Suprapubic skin (tissue), 4 donors: ENCODE results near the gene SULT1A1.

Experiments used
- EP300 ChIP-seq: sonication (generic); formaldehyde crosslinking; IDR thresholded peaks from one replicate; pipeline ENCODE4 v1.6.1; 2017; ENCODE audit warnings: antibody characterized with exemption
- POLR2A ChIP-seq, 2 donors: fragments of 450-650 bp; IDR thresholded peaks; one replicate each; pipeline ENCODE4 v1.6.1; 2017; ENCODE audit warnings: antibody characterized with exemption in 2 of 2, mild to moderate bottlenecking in 2 of 2, moderate library complexity in 2 of 2
- POLR2AphosphoS5 ChIP-seq, 3 donors: sonication (generic); formaldehyde crosslinking; IDR thresholded peaks; one replicate each; pipeline ENCODE4 v1.6.1; 2017; ENCODE audit warnings: antibody characterized with exemption in 3 of 3
- TF ChIP-seq, protein P1 (sequence below), 2 donors: fragments of 200-600 bp in 1 of 2; fragments of 450-650 bp in 1 of 2; sonication (generic) in 1 of 2; IDR thresholded peaks; one replicate each; pipeline ENCODE4 v1.5.1; 2016 to 2019; ENCODE audit warnings: antibody characterized with exemption in 2 of 2, mild to moderate bottlenecking in 1 of 2, moderate library complexity in 1 of 2

DNA sequence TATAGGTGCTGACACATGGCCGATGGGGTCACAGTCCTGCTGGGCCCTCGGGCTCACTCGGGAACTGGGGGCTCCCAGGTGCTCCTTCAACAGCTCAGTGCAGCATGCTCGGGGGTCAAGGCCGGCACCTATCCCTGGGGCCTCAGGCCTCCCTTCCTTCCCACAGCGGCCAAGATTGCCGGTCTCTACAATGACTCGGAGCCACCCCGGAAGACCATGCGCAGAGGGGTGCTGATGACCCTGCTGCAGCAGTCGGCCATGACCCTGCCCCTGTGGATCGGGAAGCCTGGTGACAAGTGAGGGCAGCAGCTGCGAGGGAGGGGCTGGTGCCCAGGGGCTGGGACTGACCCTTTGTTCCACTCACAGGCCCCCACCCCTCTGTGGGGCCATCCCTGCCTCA is 19.9 kb downstream of the SULT1A1 start:
- TF ChIP-seq, protein P1, sequence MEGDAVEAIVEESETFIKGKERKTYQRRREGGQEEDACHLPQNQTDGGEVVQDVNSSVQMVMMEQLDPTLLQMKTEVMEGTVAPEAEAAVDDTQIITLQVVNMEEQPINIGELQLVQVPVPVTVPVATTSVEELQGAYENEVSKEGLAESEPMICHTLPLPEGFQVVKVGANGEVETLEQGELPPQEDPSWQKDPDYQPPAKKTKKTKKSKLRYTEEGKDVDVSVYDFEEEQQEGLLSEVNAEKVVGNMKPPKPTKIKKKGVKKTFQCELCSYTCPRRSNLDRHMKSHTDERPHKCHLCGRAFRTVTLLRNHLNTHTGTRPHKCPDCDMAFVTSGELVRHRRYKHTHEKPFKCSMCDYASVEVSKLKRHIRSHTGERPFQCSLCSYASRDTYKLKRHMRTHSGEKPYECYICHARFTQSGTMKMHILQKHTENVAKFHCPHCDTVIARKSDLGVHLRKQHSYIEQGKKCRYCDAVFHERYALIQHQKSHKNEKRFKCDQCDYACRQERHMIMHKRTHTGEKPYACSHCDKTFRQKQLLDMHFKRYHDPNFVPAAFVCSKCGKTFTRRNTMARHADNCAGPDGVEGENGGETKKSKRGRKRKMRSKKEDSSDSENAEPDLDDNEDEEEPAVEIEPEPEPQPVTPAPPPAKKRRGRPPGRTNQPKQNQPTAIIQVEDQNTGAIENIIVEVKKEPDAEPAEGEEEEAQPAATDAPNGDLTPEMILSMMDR (IDR thresholded peaks at IDR 0.05) = no peak
- TF ChIP-seq POLR2A (IDR thresholded peaks at IDR 0.05) (no peak), POLR2AphosphoS5 (IDR thresholded peaks at IDR 0.05) (no peak), EP300 (no peak)
